Activated CD4-positive, CD25-positive, alpha-beta regulatory T cell (primary cell): ENCODE data around the gene MYD88.

Experiments
- DNase-seq, 4 experiments: peaks; one replicate each; lab custom pipeline; 2025; lab: John Stamatoyannopoulos, UW

The MYD88 gene

GRCh38 chr3:38165722-38166387 is 27.4 kb downstream of the MYD88 start:
- peak in 3 of 4 experiments; percentile 36 to 48 (median 42) for DNase-seq

- no peak for DNase-seq
Measured at GRCh38 chr3:38167591-38167990, 29.1 kb downstream of the MYD88 start.

- DNase-seq = no peak
Measured at GRCh38 chr3:38168151-38169026, 29.9 kb downstream of the MYD88 start.

GRCh38 chr3:38169027-38169317 is 30.5 kb downstream of the MYD88 start:
- no peak for DNase-seq

- no peak for DNase-seq
Measured at GRCh38 chr3:38170722-38171121, 32.3 kb downstream of the MYD88 start.

GRCh38 chr3:38171622-38172021 is 33.2 kb downstream of the MYD88 start:
- no peak for DNase-seq

- DNase-seq = no peak
Measured at GRCh38 chr3:38173834-38174418, 35.5 kb downstream of the MYD88 start.

GRCh38 chr3:38177181-38177580 is 38.7 kb downstream of the MYD88 start:
- DNase-seq = no peak

- no peak for DNase-seq
Measured at GRCh38 chr3:38186781-38187180, 48.3 kb downstream of the MYD88 start.

GRCh38 chr3:38190481-38190881 is 52.0 kb downstream of the MYD88 start:
- no peak for DNase-seq
